Measurements from ENCODE around the gene HSPBP1.

The HSPBP1 gene

DNA sequence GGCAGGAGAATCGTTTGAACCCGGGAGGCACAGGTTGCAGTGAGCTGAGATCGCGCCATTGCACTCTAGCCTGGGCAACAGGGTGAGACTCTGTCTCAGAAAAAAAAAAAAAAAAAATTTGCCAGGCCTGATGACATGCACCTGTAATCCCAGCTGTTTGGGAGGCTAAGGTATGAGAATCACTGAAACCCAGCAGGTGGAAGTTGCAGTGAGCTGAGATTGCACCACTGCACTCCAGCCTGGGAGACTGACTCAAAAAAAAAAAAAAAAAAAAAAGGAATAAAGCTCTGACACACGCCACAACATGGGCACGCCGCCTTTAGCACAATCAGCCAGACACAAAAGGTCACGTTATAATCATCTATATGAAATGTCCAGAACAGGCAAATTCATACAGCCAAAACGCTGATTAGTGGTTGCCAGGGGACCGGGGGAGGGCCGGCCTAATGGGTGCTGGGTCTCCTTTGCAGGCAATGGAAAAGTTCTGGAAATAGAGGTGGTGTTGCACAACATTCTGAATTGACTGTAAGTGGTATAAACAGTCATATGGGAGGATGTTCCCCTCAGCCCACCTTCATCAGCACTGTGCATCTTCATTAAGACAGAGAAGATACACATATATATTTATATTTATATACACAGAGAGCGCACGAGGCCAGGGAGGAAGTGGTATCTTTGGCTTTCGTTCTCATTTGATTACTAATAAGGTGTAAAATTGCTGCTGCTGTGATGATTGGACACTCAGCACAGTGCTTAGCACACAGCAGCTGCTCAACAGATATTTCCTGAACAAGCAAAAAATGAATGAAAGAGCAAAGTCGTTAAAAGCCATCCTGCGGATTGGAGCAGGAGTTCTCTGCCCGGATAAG, 3.8 kb downstream of the HSPBP1 start:
- DNase-seq (ENCODE audit: low spot score): no peak

- DNase-seq (ENCODE audit: low spot score): no peak
Measured at GRCh38 chr19:55273978-55274707, 5.8 kb downstream of the HSPBP1 start.

DNA sequence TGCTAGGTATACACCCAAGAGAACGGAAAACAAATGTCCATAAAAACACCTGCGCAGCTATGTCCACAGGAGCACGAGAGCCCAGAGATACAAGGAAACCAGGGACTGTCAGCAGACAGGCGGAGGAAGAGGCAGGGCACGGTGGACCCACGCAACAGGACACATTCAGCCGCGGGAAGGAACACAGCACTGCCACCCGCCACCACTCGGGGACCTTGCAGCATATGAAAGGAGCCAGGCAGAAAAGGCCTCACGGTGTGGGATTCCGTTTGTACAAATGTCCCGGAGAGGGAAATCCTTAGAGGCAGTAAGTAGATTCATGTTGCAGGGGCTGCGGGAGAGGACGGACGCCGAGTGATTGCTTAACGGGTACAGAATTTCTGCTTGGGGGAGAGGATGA, 7.8 kb downstream of the HSPBP1 start:
- DNase-seq (ENCODE audit: low spot score): no peak

DNA sequence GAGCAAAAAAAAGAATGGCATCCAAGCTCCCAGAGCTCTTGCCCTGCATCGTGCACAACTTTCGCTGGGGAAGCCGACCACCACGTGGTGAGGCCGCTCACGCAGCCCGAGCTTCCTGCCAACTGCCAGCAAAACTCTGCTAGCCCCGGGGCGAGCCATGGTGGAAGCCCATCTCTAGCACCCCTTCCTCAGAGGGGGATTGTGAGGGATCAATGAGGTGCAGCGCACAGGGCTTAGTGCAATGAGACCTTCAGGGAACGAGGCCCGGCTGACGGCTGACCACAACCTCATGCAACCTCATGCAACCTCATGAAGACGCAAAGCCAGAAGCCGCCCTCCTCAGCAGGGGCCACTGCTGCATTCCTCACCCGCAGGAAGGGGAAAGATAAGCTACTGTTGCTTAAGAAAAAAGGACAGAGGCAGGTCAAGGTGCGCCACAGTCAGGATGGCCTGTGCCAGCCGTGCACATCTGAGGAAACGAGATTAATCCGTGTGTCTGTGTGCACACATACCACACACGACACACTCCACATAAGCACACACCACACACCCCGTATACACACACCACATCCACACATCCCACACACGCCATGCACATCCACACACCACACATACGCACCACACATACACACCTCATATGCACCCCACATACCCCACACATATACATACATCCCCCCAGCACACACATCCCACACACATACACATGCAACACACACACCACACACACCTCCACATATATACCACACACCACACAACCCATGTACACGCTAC, 9.6 kb downstream of the HSPBP1 start:
- no peak for DNase-seq (ENCODE audit: low spot score)

DNA sequence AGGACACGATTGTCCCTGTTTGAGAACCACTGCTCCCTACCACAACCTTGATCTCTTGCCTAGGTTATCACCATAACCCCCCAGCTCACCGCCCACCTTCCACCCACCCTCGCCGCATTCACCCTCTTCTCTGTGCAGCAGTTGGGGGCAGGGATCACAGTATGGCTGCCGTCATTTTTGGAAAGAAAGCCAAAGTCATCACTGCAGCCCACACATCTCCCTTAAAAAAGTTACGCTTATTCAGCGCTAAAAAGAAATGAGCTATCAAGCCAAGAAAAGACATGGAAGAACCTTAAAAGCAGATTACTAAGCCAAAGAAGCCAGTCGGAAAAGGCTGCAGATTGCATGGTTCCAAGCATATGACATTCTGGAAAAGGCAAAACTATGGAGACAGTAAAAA, 10.6 kb downstream of the HSPBP1 start:
- no peak for DNase-seq (ENCODE audit: low spot score)

GRCh38 chr19:55266840-55267239, 13.1 kb downstream of the HSPBP1 start:
- no peak for DNase-seq (ENCODE audit: low spot score)

DNA sequence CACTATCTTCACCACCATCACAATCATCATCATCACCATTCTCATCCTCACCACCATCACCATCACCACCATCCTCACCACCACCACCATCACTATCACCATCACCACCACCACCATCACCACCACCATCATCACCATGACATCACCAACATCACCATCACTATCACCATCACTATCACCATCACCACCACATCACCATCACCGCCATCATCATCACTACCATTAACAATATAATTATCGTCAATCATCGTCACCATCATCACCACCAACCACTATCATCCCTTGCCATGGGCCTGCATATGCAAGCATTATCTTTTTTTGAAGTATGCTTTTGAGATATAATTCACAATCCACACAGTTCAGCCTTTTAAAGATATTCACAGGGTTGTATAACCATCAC, 13.5 kb downstream of the HSPBP1 start:
- no peak for DNase-seq (ENCODE audit: low spot score)

- DNase-seq (ENCODE audit: low spot score): no peak
Measured at GRCh38 chr19:55265723-55266386, 14.1 kb downstream of the HSPBP1 start.

- DNase-seq (ENCODE audit: low spot score): no peak
Measured at GRCh38 chr19:55265173-55265572, 14.7 kb downstream of the HSPBP1 start.

DNA sequence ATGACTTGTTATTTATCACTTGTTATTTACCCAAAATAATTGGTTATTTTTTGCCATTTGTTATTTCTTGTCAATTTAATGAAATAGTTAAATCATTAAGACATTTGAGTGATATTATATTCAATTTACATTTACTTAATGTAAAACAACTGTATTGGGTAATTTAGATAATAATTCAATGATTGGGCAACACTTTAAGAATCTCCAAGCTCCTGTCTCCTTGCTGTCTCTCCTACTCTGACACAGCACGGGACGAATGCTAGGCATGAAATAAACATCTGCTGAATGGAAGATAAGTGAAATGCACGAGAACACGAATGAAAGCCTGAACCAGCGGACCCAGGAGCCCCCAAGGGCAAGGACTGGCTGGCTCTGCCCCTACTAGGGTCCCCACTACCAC, 15.4 kb downstream of the HSPBP1 start:
- DNase-seq (ENCODE audit: low spot score): no peak

DNA sequence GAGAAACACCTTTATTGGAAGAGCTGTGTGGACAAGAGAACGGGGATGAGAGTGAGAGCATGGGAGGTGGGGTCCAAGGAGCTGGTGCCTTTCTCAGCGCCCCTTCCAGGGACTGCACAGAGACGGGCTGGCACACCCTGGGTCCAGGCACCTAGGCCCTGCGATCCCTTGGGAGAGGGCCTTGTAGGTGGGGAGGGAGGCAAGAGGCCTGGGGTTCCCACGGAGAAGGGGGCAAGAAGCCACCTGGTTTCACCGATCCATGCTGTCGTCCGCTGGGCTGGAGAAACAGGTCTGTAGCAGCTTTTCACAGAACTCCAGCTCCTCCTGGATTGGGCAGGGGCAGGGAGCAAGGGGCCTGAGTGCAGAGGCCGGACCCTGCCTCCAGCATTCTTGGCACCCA, 17.6 kb downstream of the HSPBP1 start:
- no peak for DNase-seq (ENCODE audit: low spot score)

GRCh38 chr19:55261671-55262126, 18.2 kb downstream of the HSPBP1 start:
- no peak for DNase-seq (ENCODE audit: low spot score)

DNA sequence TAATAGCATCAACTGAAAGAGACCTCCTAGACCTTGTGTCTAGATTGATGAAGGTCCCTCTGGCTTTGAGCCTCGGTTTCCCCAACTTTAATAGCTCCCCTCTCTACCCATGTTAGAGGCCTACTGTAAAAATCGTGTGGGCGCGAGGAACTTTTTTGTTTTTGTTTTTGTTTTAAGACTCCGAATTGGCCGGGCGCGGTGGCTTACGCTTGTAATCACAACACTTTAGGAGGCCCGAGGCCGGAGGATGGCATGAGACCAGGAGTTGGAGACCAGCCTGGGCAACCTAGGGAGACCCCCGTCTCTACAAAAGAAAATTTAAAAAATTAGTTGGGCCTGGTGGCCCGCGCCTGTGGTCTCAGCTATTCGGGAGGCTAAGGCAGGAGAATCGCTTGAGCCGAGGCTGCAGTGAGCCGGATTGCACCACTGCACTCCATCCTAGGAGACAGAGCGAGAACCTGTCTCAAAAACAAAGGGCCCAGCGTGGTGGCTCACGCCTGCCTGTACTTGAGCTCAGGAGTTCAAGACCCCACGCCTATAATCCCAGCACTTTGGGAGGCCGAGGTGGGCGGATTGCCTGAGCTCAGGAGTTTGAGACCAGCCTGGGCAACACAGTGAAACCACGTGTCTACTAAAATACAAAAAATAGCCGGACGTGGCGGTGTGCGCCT, 20.2 kb downstream of the HSPBP1 start:
- DNase-seq (ENCODE audit: low spot score): no peak

GRCh38 chr19:55258828-55259539, 20.9 kb downstream of the HSPBP1 start, which contains the start of gene PPP6R1:
Gene PPP6R1 (minus strand): TSS chr19:55259017. CDS start chr19:55247103, 11,914 bp downstream.
- peak; percentile 99 for DNase-seq (ENCODE audit: low spot score)

DNA sequence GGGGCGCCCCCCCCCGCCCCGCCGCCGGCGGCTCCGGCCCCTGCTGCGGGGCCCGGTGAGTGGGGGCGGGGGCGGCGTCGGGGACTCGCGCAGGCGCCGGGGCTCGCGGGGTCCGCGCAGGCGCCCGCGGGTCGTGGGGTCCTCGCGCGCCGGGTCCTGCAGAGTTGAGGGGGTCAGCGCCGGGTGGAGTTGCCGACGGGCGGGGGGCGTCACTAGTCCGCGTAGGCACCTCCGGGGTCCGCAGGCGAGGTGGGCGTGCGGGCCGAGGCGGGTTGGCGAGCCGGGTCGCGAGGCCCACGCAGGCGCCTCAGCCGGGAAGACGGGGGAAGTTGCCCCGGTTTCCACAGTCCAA, 21.5 kb downstream of the HSPBP1 start:
- no peak for DNase-seq (ENCODE audit: low spot score)

DNA sequence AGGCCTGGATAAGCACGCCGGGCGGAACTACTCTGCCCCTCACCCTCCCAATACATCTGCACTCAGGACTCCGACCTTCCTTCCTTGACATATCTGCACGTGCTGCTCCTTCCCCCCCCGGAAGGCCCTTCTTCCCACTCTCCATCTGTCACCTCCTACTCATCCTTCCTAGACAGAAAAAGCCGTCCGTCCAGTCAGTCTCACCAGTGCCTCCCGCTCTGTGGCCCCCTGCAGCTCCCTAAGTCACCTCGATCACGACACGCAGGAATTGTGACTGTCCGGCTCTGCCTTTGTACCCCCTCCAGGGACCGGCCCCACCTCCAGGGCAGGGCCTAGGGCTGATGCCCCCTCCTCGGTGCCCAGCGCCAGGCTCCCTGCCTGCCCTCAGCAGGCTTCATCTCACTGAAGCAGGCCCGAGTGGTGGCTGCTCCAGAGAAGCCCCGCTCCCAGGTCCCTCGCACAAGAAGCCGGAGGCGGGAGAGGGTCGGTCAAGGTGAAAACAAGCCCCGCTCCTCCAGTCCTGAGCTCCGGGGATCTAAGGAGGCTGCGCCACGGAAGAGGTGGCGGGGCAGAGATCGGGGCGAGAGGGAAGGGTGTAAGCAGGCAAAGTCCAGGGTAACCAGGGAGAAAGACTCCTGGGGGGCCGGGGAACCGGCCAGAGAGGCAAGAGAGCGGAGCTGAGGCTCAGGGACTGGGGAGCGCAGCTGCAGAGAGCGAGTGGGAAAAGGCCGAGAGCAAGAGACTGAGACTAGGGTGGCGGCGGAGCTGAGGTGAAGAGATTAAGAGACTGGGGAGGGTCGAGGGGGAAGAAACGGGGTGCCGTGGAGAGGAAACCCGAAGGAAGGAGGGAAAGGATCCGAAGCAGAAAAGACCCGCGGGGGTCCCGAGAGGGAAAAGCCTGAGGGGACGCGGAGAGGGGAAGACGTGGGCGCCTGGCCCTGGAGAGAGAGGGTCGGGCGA, 22.2 kb downstream of the HSPBP1 start:
- DNase-seq (ENCODE audit: low spot score): no peak

DNA sequence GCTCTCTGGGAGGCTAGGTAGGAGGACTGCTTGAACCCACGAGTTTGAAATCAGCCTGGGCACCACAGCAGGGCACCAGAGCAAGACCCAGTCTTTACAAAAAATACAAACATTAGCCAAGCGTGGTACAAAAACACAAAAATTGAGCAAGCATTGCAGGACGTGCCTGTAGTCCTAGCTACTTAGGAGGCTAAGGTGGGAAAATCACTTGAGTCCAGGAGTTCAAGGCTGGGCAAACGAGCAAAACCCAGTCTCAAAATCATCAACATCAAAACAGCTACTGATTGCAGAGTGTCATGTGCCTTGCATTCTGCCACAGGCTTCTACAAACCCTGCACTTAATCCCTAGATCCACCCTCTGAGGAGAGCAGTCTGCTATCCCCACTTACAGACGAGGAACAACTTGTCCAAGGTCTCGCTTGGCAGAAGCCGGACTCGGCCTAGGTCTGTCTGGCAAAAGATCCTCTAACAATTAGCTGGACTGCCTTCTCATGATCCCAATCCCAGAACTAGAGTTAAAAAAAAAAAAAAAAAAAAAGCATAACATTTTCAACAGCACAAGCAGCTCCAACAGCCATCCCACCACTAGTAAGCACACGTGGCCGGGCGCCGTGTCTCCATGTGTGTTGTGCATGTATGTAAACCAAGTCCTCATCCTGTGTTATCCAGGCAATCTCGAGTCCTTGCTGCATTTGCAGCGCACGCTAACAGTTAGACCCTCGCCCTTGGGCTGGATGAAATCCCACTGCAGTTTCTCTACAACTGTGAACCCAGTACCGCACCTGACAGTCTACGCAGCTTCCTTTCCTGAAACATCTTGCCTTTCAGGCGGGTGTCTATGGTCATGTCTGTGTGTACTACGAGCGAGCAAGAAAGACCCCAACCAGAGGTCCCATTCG, 23.1 kb downstream of the HSPBP1 start:
- DNase-seq (ENCODE audit: low spot score): no peak

- no peak for DNase-seq (ENCODE audit: low spot score)
Measured at GRCh38 chr19:55255618-55256423, 24.1 kb downstream of the HSPBP1 start.
